GM12891 (cell line): ENCODE results near the gene DTD2.

Experiments used
- PAX5 ChIP-seq: IDR thresholded peaks from 2 replicates; pipeline ENCODE4 v1.6.1; 2011; ENCODE audit warnings: low read length, moderate library complexity, mild to moderate bottlenecking; ENCODE audit not compliant: insufficient read depth, severe bottlenecking
- POLR2A ChIP-seq: IDR thresholded peaks from 2 replicates; pipeline ENCODE4 v1.6.1; 2011; ENCODE audit warnings: low read depth, low read length, control low read depth
- POLR2AphosphoS5 ChIP-seq: IDR thresholded peaks from 2 replicates; pipeline ENCODE4 v1.6.1; 2011; ENCODE audit warnings: low read depth, low read length, control low read depth
- POU2F2 ChIP-seq: IDR thresholded peaks from 2 replicates; pipeline ENCODE4 v1.6.1; 2011; ENCODE audit warnings: low read depth, mild to moderate bottlenecking, control low read depth, low read length, moderate library complexity
- SPI1 ChIP-seq: IDR thresholded peaks from 2 replicates; pipeline ENCODE4 v1.6.1; 2011; ENCODE audit warnings: low read depth, low read length, control low read depth
- TAF1 ChIP-seq: IDR thresholded peaks from 2 replicates; pipeline ENCODE4 v1.6.1; 2011; ENCODE audit warnings: low read depth, low read length, control low read depth

GRCh38 chr14:31461545-31461944 is 4.2 kb upstream of the DTD2 start:
- TF ChIP-seq POLR2A (no peak), SPI1 (no peak), POLR2AphosphoS5 (no peak), TAF1 (no peak), POU2F2 (no peak), PAX5 (no peak)
